HCT116 (cell line): Measurements from ENCODE around the gene DIS3L2.

ENCODE experiments used
- EZH2 ChIP-seq: fragments of 200-600 bp; sonication (generic); IDR thresholded peaks from 2 replicates; pipeline ENCODE4 v1.6.1; 2017; ENCODE audit warnings: antibody characterized with exemption, mixed run types
- SRF ChIP-seq: IDR thresholded peaks from 2 replicates; pipeline ENCODE4 v1.6.1; 2012; ENCODE audit warnings: low read depth
- YY1 ChIP-seq: IDR thresholded peaks from 2 replicates; pipeline ENCODE4 v1.6.1; 2011; ENCODE audit warnings: low read length, low read depth, moderate library complexity, mild to moderate bottlenecking; ENCODE audit not compliant: insufficient replicate concordance; ENCODE audit errors: extremely low read depth
- ZFX ChIP-seq: fragments of 450-650 bp; IDR thresholded peaks from 2 replicates; pipeline ENCODE4 v1.6.1; 2017
- TF ChIP-seq, protein P1 (sequence below), 3 experiments: fragments of 200-600 bp in 1 of 3; sonication (generic) in 1 of 3; IDR thresholded peaks in 2 of 3; conservative IDR thresholded peaks in 1 of 3; 2 replicates each; pipeline ENCODE4 v1.5.1; 2012 to 2017; ENCODE audit warnings: low read depth in 2 of 3, low read length in 2 of 3, antibody characterized with exemption in 1 of 3, borderline replicate concordance in 1 of 3, control low read depth in 1 of 3, mild to moderate bottlenecking in 1 of 3, mixed read lengths in 1 of 3, mixed run types in 1 of 3, moderate library complexity in 1 of 3; ENCODE audit not compliant: insufficient read depth in 1 of 3
- TF ChIP-seq, protein P2 (sequence below): IDR thresholded peaks from 2 replicates; pipeline ENCODE4 v1.6.1; 2012

DNA sequence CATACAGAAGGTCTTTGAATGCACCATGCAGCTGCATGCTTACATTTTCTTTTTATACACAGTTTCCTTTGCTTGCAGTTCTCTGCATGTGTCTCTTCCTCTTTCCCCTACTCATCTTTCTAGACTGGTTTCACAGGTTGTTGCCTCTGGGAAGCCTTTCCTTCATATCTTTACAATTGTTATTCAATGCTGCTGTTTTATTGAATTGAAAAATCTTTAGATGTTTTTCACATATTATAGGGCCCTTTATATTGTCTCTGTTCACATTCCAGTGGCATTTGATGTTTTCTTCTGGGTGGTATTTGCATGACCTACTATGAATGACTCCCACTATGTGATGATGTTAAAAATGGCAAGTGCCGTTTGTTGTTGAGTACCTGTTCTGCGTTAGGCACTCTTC, 91.1 kb downstream of the DIS3L2 start:
- TF ChIP-seq SRF (no peak), YY1 (no peak), ZFX (no peak), EZH2 (no peak)
- TF ChIP-seq, protein P1, sequence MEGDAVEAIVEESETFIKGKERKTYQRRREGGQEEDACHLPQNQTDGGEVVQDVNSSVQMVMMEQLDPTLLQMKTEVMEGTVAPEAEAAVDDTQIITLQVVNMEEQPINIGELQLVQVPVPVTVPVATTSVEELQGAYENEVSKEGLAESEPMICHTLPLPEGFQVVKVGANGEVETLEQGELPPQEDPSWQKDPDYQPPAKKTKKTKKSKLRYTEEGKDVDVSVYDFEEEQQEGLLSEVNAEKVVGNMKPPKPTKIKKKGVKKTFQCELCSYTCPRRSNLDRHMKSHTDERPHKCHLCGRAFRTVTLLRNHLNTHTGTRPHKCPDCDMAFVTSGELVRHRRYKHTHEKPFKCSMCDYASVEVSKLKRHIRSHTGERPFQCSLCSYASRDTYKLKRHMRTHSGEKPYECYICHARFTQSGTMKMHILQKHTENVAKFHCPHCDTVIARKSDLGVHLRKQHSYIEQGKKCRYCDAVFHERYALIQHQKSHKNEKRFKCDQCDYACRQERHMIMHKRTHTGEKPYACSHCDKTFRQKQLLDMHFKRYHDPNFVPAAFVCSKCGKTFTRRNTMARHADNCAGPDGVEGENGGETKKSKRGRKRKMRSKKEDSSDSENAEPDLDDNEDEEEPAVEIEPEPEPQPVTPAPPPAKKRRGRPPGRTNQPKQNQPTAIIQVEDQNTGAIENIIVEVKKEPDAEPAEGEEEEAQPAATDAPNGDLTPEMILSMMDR (IDR thresholded peaks at IDR 0.05 in 2 of 3, conservative IDR thresholded peaks at IDR 0.05 in 1 of 3; ENCODE audit: borderline replicate concordance in 1 of 3, insufficient read depth in 1 of 3, low read depth in 2 of 3, low read length in 2 of 3) = no peak
- TF ChIP-seq, protein P2, sequence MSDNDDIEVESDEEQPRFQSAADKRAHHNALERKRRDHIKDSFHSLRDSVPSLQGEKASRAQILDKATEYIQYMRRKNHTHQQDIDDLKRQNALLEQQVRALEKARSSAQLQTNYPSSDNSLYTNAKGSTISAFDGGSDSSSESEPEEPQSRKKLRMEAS = no peak
